GM18909 (cell line): ENCODE data around the gene PALS2.

Experiments used
- ATAC-seq: cut with Tn5 transposase; IDR thresholded peaks from one replicate; pipeline ENCODE4 v1.9.1; 2021; ENCODE audit warnings: mild to moderate bottlenecking; ENCODE audit not compliant: unreplicated experiment, poor library complexity

PALS2 gene, protein sequence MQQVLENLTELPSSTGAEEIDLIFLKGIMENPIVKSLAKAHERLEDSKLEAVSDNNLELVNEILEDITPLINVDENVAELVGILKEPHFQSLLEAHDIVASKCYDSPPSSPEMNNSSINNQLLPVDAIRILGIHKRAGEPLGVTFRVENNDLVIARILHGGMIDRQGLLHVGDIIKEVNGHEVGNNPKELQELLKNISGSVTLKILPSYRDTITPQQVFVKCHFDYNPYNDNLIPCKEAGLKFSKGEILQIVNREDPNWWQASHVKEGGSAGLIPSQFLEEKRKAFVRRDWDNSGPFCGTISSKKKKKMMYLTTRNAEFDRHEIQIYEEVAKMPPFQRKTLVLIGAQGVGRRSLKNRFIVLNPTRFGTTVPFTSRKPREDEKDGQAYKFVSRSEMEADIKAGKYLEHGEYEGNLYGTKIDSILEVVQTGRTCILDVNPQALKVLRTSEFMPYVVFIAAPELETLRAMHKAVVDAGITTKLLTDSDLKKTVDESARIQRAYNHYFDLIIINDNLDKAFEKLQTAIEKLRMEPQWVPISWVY

GRCh38 chr7:24572997-24573553, at the start of gene PALS2:
TSS of gene PALS2 (plus strand) at chr7:24573452. CDS start at chr7:24623668, 50,216 bp downstream.
- ATAC-seq = peak; percentile 51

- no peak for ATAC-seq
These were observed 42.0 kb upstream of the PALS2 start for GRCh38 chr7:24531255-24531654.

DNA sequence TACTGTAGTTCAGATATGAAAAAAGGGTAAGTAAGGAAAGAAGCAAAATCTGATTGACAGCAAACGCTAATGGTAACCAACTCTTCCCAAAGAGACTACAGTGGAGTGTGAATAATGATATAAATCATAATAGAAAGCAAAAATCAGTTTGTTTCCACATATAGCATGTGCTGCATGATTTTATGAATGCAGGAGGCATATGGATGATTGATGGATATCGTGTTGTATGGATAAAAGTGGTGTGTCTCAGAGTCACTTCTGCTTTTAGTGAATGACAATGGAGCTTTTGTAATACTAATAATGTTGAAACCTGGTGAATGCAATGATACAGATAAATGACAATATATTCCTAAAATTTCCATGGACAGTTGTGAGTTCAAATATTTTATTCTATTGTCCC, 36.6 kb upstream of the PALS2 start:
- ATAC-seq = no peak

DNA sequence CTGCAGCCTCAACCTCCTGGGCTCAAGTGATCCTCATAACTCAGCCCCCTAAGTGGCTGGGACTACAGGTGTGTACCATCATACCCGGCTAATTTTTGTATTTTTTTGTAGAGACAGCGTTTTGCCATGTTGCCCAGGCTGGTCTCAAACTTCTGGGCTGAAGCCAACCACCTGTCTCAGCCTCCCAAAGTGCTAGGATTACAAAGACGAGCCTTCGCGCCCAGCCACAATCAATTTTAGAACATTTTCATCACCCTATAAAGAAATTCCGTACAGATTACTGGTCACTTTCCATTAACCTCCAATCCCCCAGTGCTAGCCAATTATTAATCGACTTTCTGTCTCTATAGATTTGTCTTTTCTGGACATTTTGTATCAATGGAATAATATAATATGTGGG, 32.3 kb upstream of the PALS2 start:
- ATAC-seq = no peak

DNA sequence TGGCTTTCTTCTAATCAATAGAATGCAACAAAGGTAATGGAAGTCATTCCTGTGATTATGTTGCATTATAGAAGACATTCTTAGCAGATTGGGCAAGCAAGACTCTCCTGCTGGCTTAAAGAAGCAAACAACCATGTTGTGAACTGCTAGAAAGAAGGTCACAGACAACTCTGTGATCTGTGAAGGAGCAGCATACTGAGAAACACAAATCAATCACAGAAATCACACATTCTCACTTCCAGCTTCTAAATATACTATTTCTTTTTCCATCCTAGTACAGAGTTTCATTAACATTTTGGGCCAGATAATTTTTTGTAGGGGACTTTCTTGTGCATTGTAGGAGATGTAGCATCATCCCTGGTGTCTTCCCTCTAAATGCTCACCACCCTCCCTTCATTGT, 28.0 kb upstream of the PALS2 start:
- no peak for ATAC-seq

DNA sequence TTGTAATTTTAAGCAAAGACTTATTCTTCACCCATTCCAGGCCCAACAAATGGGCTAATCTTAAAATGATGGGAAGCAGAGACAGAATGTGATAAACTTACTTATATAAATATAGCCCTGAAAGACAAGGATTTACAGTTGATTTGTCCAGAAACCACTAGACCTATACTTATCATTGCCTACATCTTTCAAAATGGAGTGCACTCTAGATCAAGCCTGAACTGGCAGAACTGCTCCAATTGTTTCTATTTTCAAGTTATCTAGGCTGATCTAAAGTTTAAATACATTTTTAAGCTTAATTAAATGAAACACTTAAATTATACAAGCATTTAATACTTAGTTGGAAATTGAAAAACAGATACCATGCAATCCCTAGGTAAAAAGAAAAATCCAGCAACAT, 24.9 kb upstream of the PALS2 start:
- ATAC-seq = no peak

GRCh38 chr7:24549991-24550390, 23.3 kb upstream of the PALS2 start:
- no peak for ATAC-seq

GRCh38 chr7:24555184-24555583, 18.1 kb upstream of the PALS2 start:
- ATAC-seq = no peak

DNA sequence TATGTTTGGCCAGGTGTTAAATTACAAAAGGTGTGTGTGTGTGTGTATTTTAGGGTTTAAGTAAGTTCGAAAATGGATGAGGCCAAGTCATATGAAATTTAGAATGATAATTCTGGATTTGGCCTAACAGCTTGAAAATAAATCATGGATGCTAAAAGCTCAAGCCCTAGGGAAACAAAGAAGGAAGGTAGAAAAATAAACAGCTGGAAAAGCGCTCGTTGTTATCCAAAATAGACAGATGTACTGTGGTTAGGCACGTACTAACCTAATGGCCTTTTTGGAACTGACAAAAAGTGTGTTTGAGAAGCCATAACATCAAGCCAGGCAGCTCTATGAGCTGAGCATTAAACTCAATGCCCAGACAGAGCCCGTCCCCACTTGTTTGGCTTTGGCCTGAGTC, 17.5 kb upstream of the PALS2 start:
- no peak for ATAC-seq

DNA sequence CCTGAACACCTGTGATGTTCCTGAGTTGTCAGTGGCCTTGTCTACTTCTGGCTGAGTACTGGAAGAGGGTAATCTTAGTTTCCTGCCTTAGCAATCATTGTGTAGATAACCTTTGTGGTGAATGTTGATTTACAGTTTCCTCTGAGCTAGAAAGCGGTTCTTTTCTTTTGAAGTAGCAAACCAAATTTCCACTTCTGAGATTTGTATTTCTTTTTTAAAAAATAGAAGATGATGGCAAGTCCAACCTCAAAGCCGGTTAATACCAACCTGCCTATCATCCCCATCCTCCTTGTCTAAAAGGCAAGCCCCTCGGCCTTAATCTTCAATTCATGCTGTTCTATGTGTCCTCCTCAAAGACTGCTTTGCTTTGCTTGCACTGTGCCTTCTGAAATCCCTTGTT, 12.5 kb upstream of the PALS2 start:
- no peak for ATAC-seq

- ATAC-seq = no peak
These were observed 7.0 kb upstream of the PALS2 start for GRCh38 chr7:24566274-24566673.

DNA sequence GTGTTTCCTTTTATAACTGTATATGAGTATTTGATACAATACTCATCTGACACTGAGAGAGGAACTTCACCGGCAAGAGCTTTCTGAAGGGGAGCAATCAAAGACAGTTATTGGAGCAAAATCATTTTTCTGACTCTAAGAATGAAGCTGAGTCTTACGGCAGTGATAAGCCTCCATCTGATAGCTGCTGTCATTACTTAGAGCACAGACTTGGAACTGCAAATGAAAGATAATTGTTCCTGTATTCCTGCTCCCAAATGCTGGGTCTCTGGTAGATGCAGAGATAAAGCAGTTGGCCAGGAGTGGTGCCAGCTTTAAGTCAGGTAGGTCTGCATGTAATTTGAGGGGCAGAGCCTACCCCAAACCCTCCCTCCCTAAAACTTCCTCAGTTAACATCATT, 2.3 kb upstream of the PALS2 start:
- ATAC-seq = no peak

DNA sequence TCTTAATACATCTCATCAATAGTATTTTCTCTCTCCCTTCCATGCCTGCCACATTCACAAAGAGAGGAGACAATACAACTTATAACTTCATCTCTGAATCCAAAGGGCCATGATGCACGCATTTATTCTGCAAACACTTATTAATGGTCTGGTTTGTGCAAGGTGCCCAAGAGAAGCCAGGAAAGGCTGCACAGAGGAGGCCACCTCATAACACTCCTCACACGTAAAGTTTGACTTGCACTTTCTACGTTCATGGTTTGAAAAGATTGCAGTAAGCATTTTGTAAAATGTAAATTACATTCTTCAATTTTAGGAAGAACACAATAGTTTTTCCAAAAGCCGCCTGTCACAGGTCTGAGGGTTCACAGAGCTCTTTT, 1.2 kb upstream of the PALS2 start:
- no peak for ATAC-seq

DNA sequence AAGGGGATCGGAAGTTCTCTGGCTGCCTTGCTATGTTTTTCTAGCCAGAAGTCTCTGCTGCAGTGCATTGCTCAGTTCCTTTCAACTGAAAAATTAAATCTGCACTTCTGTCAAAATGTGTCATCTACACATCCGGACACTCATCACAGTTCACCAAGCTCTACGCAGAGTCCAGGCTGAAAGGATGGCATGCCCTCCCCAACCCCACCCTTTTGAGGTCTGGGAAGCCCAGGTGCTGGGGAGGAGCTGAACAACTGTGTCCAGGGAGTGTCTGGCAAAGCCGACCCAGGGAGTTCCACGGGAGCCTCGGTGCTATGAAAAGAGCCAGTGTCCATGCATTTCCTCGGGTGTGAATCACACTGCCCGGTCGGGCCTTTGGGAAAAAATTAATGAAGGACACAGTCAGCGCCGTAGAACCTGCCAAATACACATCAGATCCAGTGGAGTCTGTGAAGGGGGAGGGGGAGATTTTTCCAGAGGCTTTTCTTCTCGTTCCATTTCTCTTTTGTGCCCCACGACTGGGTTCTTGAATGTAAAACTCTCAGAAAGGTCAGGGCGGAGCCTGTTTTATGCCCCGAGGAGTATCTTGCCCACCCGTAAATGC, 757 bp upstream of the PALS2 start:
- ATAC-seq = no peak

GRCh38 chr7:24573554-24574338, 494 bp downstream of the PALS2 start:
- ATAC-seq = peak; percentile 33

DNA sequence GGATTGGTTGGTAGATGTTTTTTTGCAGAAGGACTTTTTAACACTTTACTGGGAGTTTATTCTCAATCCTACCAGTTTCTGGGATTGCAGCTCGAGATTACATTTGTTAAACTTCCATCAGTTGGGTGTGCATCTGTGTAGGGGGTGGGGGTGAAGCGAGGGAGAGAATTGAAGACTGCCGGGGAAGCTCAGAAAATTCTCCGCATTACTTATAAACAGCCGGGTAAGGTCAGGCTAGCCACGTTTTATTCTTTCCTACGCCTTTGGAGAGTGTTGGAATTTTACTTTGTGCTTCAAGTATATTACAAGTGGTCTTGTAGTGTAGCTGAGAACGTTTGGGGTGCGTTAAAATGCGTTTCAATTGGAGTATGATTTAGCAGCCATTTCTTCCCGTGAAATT, 1.1 kb downstream of the PALS2 start:
- ATAC-seq = no peak

DNA sequence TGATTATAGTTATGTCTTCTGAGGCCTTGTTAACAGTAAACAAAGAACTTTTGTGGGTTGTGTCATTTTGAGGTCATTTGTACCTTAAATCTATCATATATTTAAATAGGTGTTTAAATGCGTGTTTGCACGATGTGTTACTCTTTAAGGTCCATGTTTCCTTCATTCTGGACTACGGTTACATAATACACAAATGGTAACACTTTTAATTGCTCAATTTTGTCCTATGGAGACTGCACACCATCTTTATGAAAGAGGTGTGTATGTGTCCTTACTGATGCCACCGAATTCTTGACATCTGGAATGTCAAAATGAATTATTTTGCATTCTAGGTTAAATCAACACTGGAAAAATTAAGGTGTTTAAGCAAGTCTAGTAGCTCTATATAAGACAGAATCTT, 1.7 kb downstream of the PALS2 start:
- no peak for ATAC-seq

DNA sequence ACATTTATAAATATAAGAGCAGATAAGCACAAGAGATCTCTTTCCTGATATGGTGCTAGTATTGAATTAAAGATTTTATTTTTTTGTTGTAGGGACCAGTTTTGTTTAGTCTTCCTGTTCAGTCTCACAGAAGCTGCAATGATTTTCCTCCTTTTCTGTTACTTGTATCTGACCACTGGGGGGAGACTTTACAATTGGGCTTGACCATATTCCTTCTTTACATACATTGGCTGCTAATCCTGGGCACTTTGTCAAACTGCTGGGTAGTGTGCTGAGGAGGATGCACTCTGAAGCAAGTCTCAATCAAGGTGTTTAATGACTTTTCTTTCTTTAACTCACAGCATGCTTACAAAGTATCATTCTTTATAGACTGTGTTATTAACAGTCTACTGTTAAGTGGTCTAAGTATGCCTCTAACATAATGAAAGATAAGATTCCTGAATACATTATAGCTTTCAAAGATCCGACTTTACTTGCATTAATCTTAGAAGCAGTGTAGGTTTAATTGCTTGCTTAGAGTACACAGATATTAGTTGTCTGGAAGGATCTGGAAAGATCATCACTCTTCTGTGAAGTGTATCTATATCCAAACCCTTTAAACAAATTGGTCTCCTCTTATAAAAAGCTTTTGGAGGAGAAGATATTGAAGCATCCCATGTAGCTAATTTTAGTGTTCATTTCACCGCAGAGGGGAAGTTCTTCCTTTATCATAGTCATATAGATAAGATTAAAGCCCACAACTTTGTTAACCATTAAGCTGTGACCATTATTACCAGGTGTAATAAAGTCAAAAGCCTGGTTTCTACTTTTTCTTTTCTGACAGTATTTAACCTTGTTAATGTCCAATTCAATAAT, 3.1 kb downstream of the PALS2 start:
- ATAC-seq = peak; percentile 26

DNA sequence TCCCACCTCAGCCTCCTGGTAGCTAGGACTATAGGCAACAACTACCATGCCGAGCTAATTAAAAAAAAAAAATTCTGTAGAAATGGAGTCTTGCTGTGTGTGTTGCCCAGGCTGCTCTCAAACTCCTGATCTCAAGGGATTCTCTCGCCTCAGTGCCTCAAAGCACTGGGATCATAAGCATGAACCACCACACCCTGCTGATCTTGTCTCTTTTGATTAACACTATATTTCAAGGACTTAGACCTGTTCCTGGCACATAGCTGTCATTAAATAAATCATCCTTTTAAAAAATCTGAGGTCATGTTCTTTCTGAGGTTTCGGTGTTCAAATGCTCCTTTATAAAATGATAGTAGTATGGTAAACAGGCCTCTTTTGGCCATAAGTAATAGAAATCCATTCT, 4.8 kb downstream of the PALS2 start:
- no peak for ATAC-seq
